HG03521 (cell line): ENCODE data around the gene ADCYAP1.

ENCODE experiments used
- ATAC-seq: cut with Tn5 transposase; IDR thresholded peaks from one replicate; pipeline ENCODE4 v1.9.1; 2021; ENCODE audit warnings: mild to moderate bottlenecking, moderate library complexity; ENCODE audit not compliant: unreplicated experiment

ADCYAP1 gene

DNA sequence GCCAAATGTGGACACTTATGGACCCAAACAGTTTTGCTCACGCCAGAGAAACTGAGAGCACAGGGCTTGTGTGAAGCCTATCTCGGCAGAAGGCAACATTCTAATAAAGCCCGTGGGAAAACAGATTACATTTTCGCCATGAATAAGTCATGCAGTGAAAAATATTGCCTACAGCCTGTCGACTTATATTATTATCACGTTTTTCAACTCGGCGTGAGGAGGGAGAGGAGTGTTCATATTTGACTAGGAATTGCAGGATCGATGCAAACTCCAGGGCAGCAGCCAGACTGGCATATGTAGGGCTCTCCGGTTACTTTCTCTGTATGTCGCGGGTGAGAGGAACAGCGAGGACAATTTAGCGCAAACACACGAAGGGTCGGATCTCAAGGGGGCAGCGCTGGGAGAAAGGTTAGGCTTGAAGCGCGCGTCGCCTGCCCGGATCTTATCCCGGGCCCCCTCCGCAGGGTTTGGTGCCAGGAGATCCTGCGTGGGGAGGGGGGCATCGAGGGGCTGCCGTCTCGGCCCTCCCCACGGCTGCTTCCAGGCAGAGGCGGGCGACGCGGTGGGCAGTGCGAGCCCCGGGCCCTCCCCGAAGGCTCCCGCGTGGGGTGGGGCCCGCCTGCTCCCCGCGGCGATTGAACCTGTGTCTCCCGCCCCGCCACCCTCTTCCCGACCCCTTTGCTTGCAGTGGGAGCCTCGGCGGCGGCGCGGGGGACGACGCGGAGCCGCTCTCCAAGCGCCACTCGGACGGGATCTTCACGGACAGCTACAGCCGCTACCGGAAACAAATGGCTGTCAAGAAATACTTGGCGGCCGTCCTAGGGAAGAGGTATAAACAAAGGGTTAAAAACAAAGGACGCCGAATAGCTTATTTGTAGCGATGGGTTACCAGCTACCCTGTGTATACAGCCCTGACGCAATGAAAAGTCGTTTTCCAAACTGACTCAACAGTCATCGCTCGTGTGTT, 4.4 kb downstream of the ADCYAP1 start:
- ATAC-seq: no peak

DNA sequence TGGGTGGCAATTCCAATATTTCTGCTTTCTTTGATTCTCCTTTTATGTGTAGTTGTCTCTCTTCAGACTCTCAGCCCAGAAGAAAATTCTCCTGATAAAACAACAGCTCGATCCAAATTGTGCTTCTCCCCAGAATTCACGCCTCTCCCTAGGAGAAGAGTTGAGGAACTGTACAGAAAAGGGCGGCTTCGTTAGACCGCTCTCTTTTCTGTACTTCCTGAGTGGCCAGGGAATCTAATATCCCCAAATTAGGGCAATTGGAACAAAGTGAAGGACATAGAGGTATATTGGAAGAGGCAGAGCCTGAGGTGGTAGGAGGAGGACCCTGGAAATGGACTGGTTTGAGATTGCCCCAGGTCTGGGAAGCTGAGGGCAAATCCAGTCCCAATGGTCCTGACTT, 5.6 kb downstream of the ADCYAP1 start:
- ATAC-seq: no peak

DNA sequence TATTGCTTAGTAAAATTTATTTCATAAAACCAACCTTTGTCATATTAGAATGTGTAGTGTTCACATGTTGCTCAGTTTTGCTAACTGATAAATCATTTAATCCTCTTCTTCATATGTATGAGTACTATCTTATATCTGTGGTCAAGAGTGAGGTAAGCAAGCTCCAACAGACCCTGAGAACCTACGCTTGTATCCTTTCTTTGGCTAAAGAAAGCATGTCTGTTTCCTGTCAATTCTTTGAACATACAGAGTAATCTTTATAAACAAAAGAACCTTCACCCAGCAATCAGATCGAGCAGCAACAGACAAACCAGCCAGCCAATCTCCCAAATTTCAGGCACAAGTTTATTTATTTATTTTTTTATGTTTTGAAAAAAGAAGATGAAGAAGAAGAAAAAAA, 6.4 kb downstream of the ADCYAP1 start:
- ATAC-seq: no peak

DNA sequence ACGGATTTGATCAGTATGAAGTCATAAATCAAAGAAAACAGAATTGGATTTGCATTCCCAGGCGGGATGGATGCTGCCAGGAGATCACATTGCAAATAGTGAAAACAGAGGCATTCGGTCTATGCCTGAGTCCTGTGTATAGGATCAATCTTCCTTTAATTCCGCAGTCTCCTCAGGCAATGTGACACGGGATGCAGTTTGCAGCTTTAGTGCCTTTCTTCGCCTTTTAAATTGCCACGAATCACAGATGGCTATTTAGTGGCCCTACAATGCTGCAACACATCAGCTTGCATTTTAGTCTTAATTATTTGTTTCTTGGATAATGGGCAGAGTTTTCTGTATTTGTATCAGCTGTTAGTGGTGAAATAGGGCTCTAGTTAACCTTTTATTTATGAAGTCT, 6.8 kb downstream of the ADCYAP1 start:
- ATAC-seq: no peak

DNA sequence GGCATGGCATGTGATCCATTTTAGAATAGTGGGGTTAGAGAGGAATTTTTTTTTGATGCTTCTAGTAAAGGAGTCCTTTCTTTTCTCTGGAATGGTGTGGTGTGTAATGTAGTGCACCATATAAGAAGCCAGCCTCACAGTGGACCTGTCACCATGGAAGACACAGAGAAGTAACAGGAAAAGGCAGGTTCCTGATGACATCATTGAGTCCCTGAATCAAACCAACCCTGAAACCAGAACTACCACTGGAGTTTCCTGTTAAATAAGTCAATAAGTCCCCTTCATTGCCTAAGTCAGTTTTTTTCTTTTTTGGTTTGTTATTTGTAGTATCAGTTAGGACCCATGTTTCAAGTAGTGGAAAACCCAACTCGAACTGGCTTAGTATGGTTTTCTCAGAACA, 11.9 kb downstream of the ADCYAP1 start:
- no peak for ATAC-seq

DNA sequence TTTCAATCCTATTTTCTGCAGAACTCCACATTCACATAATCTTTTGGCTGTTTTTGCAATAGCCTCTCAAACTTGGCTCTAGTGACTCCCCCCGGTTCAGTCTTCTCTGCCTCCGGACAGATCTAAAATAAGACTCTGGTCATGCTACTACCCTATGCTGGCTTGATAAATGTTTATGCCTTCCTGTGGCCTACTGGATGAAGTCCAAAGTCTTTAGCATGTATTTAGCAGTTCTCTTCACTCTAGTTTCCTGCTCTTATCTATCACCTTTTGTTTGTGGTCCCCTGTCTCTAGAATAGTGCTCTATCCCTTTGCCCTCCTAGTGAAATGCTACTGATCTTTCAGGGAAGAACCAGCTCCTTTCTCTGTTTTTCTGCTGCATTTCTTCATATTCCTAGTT, 14.4 kb downstream of the ADCYAP1 start:
- no peak for ATAC-seq

DNA sequence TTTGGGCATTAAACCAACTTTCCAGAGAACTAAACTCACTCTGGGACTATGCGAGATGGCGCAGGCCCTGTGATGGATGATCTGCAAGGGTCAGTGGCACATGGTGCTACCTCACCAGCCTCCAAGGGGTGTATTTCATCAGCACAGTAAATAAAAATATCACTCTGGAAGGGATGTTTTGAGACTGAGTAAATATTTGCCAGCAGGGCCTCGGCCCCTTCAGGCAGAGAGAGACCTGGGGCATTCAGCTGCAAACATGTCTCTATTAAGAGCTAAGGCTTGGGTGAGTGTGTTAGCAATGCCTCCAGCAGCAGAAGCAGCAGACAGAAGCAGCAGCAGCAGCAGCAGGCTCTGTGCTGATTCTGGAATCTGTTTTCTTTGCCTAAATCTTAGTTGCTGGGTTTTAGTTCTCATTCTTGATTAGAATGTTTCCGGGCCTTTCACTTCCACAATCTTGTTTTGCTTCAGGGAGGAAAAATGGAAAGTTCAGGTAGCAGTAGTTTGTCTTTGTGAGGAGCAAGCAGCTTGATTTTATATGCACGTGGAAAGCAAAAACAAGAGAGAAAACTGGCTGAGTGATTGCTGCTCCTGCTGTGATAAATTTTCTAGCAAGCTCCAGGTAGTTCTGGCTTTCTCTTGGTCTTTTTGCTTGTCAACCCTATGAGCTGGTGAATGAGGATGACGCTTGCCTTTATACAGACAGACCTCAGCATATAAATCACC, 18.6 kb downstream of the ADCYAP1 start:
- ATAC-seq: no peak

DNA sequence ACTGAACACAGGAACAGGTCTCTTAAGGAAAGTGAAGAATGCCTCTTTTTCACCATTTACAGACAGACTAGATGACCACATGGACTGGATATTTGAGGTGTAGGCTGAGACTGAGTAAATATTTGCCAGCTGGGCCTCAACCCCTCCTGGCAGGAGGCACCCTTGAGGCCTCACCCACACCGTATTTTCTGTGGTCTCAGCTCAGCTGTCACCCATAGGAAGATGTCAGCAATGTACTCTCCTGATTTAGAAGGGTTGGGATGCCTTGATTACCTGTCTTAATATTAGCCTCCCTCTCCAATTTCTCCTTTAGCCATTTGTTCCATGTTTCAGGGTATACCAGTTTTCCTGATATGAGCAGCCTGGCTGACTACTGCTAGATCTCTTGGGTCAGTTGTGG, 20.3 kb downstream of the ADCYAP1 start:
- no peak for ATAC-seq

DNA sequence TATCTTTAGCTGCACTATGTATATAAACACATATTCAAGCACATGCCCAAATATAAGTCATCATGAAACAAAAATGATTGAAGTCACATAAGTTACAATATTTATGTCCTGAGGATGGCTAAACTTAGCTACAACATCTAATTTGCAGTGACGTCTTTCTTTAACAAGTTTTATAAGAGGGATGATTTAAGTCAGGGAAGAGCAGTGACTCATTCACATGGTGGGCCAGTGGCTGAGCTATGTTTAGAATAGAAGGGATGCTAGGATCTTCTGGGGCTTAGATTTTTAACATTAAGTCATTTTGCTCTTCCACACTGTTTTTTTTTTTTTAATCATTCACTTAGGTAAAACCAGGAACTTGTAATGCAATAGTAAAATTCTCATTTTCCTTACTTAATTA, 22.3 kb downstream of the ADCYAP1 start:
- ATAC-seq: no peak

DNA sequence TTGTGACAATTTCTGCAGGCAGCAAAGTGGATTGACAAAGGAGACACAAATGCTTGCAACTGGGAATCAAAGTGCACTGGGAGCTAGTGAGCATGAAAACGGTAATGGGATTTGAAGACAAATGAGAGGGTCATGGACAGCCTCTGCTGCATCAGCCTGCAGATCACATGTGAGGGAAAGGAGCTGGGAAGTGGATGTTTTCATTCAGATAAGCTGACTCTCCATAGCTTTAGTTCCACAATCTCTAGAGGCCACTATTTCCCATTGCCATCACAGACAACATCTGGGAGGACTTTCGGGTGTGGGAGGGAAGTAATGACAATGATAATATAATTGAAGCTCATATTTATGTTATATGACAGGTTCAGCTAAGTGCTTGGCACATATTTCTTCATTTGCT, 28.4 kb downstream of the ADCYAP1 start:
- no peak for ATAC-seq

DNA sequence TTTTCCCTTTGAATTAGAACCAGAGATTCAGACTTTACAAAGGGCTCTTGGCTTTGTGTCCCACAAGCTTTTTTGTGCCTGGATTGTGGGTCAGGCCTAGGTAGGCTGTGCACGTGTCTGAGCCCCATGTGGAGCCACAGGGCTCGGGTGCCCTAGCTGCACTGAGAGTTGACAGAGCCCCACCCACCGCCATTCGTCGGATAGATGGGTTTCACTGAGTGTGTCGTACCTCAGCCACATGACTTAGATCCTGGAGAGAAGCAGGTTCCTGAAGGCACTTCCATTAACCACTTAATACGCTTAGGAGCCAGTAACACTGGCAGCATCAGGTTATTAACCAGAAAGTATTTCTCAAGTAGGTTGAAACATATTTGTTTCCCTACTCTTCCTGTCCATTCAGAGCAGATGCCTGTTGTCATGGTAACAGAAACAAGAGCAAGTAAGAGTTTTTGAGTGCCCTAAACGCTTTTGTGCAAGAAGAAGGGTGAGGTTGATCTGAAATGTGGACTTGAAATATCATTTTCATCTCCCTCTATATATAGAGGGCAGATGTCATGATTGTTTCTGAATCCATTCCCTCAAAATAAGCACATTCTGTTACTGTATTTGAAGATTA, 30.0 kb downstream of the ADCYAP1 start:
- no peak for ATAC-seq

DNA sequence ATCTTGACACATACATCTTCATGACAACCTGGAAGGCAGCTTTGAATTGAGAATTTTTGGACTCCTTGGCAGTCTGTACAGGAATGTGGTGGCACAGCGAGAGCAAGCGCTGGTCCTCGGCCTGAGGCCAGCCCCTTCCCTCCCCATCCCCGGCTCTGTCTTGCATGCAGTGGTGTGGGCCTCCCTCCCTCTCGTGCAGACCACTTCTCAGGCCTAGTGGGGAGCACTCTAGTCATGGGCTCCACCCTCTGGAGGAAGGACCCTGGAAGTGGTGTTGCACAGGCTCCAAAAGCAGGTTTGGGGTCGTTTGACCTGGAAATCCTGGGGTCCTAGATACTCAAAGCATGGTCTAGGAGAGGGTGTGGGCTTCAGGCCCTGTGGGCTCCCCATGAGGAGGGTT, 32.3 kb downstream of the ADCYAP1 start:
- no peak for ATAC-seq

DNA sequence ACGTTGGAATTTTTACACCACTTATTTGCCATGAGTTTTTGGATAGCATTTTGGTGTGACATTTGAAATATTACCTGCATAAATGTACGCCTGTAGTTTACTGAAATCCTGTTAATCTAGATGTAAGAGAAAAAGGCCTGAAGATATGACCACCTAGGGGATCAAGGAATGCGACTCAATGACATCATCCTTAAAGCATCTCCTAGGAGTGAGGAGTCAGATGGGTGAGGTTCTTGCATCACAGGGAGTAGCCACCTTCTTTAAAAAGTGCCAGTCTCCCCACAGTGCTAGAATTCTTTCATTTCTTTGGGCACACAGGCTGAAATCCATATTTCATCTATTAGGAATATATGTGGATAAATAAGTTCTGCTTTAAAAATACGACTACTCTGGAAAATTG, 34.5 kb downstream of the ADCYAP1 start:
- no peak for ATAC-seq

DNA sequence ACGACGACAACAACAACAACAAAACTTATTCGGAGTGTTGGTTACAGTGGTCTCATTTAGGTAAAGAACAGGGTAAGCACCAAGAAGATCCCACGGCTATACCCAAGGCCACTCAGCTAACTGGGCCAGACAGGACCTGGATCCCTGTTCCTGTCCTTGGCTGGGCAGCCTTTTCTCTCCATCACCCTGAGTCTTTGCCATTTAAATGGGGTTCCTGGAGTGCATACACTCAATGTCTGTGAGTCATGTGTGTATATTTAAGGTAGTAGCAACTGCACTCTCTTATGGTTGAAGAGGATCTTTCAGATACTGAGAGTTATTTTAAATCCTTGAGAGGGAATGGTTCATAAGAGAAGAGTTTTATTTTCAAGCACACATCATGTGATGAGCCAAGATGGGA, 35.3 kb downstream of the ADCYAP1 start:
- ATAC-seq: no peak

DNA sequence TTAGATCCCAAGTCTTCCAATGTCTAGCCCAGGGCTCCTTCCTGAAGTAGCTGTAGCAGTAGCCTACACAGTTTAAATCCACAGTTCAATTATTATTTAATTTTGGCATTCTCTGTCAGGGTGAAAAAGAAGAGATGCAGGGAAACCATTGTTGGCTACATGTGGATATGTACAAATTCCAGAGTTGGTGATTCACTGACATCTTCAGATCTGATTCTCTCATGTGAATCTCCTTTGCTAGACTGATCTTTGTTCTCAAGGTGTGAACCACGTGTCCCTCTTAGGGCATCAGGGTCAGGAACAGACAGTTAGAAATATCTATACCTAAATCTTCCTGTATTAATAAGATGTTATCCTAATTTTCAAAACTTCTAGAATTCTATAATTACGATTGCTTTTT, 36.7 kb downstream of the ADCYAP1 start:
- ATAC-seq: no peak

DNA sequence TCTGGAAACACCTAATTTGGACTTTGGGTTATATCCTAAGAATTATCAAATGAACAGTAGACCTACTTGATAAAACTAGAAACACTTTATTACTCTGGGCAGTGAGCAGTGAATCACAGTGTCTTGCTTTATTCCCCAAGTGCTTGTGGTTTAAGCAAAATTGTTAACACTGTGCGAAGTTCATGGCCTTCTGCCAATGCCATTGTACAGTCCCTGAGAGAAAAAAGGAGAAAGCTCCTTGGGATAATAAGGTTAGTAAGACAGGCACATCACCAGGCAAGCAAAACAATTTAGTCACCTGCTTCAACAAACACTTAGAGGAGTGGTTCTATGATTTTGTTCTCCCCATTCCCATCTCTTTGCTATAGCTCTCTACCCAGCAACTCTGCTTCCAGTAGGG, 39.8 kb downstream of the ADCYAP1 start:
- ATAC-seq: no peak

DNA sequence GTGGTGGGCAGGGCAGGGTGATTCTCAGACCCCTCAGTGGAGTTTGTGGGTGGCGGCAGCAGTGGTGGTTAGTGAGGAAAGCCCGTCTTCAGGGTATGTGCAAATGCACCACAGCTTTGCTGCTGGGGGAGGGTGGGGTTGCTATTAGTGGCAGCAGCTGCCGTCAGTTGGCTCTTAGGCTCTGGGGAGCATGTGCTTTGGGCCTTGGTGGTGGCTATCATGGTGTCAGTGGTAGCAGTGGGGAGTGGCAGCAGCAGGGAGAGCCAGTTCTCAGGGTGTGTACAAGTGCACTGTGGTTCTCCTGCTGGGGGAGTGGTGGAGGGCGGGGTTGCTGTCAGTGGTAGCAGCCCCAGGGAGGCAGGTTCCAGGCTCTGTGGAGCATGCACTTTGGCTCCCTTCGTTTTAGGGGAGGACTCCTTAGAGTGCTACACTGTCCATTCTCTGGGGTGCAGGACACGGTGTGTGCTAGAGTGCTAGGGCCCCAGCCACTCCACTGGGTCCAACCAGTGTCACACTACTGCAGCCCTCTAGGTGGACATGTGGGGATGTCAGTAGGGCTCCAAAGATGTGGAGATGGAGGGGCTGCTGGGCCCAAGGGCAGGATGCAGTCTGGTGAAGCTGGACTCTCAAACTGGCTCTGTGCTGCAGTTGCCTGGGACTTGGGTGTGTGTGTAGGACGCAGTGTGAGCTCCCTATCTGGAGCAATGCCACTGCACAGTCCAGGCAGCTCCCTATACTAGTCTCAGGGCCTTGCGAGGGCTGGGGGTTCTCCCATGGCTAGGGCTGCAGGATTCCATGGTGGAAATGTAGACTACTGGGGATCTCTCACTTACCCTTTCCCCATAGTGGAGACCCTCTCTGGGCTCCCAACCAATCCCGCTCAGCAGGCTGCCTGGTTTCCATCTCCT, 45.3 kb downstream of the ADCYAP1 start:
- no peak for ATAC-seq

DNA sequence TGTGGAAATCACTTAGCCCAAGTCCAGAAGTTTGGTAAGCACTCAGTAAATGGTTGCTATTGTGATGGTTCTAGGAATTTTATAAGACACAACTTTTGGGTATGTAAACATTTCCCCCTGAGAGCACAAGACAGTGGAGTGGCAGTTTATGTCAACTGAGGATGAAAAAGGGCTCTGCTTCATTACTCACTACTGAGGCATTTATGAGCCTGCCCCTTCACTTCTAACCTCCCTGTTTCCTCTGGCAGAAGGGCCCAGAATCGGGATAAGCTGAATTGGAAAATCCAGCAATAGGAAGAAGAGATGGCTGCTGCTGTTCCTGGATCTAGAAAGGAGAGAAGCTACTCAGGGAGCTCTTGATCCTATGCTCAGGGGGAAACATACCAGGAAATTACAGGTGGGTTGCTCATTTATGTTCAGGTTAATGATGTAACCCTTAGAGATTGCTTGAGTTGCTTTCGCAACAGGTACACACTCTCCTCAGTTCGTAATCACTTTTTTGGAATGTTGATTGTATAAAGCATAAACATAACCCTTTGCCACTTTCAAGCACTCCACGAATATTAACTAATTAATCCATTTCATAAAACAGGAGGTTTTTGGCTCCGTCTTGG, 46.3 kb downstream of the ADCYAP1 start:
- no peak for ATAC-seq

DNA sequence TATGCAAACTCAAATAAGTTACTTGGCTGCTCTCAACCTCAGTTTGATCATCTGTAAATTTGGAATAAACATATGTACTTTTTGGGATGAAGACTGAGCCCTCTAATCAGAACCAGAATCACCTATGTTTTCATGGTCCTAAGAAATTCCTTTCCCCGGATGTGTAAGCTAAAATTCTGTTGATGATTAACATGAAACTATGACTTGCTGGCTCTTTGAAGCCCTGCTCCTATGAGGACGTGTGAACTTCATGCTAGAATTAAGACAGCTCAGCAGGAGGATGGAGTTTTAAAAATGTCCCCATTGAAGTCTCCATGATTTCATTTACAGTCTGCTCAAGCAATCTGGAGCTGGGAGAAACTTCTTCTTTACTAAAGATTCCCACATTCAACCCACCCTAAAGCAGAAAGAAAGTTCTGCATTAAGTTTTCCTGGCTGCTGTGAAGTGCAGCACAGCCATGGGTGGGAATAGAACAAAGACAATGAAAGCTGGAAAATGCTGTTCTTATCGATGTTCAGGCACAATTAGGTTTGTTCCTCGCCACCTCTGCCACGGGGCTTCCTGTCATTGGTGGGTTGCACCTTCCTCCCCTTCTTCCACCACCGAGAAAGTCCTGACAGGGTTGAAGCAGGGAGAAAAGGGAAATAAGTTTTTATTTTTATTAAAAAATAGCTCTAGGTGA, 50.9 kb downstream of the ADCYAP1 start:
- no peak for ATAC-seq

DNA sequence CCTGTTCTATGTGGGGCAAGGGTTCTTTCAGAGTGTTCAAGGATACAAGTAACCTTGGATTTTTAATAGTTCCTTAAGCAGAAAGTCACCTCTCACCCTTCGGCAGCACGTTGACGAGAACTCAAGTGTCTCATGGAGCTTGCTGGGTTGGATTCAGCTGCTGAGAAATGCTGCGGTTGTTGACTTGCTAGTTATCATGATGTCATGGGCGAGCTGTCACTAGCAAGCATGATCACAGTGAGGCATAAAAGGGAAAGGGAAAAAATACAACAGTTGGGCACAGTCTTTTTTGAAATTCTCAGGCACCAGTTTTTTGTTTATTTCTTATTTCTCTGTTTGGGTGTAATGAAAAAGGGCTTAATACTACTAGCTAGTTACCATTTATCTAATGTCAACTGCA, 53.2 kb downstream of the ADCYAP1 start:
- no peak for ATAC-seq
